ENCODE results near the gene KIAA0232. TPM values are rescaled to one million over a fixed set of nuclear protein-coding genes. Genes with fewer than 3 reads are reported as not detected.

KIAA0232 gene
- total RNA-seq, 1 donor from 2014 or later, result 40.1 TPM

DNA sequence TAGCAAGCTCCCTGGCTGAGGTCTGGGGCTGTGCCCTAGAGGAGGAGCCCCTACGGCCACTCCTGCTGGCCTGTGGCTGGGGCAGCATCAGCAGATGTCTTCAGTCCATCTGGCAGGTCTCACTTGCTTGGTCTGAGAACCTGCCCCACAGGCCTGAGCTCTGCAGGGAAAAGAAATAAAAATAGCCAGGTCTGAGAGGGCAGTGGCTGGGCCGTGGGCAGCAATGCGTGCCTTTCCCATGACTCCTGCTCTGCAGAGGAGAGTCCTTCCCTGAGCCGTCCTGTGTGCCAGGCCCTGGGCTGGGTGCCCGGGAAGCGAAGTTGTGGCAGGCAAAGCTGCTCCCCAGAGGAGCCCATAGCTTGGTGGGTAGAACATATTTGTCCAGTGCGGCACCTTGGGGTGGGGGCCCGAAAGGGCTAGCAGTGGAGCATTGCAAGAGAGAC lies 11.3 kb upstream of the KIAA0232 start:
- no peaks in the 10 kb centered on the region for H3K36me3 Mint-ChIP-seq (ENCODE audit: low read depth)
- peak overlapping the region; percentile 14 for H3K27ac Mint-ChIP-seq (ENCODE audit: unreplicated experiment)
- peaks cover 5% of the 10 kb centered on the region for H3K27me3 Mint-ChIP-seq (ENCODE audit: low read depth)
- H3K4me3 Mint-ChIP-seq, result no peak overlapping the region
- DNase-seq (ENCODE audit: low read depth, low spot score), result no peak
- H3K9me3 Mint-ChIP-seq, result no peaks in the 10 kb centered on the region
- no peak for TF ChIP-seq CTCF (conservative IDR thresholded peaks at IDR 0.05)
- H3K4me1 Mint-ChIP-seq, result peaks cover 13% of the 10 kb centered on the region

- H3K4me3 Mint-ChIP-seq, result no peak overlapping the region
- H3K9me3 Mint-ChIP-seq, result no peaks in the 10 kb centered on the region
- no peaks in the 10 kb centered on the region for H3K36me3 Mint-ChIP-seq (ENCODE audit: low read depth)
- no peak for TF ChIP-seq CTCF (conservative IDR thresholded peaks at IDR 0.05)
- peaks cover 20% of the 10 kb centered on the region for H3K4me1 Mint-ChIP-seq
- DNase-seq (ENCODE audit: low read depth, low spot score), result no peak
- H3K27me3 Mint-ChIP-seq (ENCODE audit: low read depth), result peaks cover 5% of the 10 kb centered on the region
- no peak overlapping the region for H3K27ac Mint-ChIP-seq (ENCODE audit: unreplicated experiment)
Observed at GRCh38 chr4:6772223-6772928, 10.2 kb upstream of the KIAA0232 start.

DNA sequence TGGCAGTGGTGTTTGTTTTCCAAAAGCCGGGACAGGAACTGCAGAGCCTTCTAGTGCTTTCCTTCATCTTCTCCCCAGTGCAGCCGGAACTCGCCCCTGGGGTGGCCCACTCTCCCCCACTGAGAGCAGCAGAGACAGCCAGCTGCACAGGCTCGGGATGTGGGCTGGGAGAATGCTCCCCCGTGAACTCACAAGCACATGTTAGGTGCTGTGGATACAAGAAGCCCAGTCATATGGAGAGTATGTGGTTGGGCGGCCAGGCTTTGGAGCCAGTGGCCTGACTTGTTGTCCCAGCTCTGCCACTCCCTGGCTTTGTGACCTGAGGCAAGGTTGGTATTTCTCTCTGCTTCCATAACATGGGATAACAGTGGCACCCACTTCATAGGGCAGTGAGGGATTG lies 9.4 kb upstream of the KIAA0232 start:
- Mint-ChIP-seq H3K36me3 (ENCODE audit: low read depth) (no peaks in the 10 kb centered on the region), H3K4me1 (peaks cover 25% of the 10 kb centered on the region), H3K27ac (ENCODE audit: unreplicated experiment) (no peak overlapping the region), H3K27me3 (ENCODE audit: low read depth) (peaks cover 5% of the 10 kb centered on the region), H3K4me3 (no peak overlapping the region), H3K9me3 (no peaks in the 10 kb centered on the region)
- DNase-seq (ENCODE audit: low read depth, low spot score), result no peak
- no peak for TF ChIP-seq CTCF (conservative IDR thresholded peaks at IDR 0.05)

GRCh38 chr4:6773616-6774540 lies 8.6 kb upstream of the KIAA0232 start:
- no peaks in the 10 kb centered on the region for H3K9me3 Mint-ChIP-seq
- H3K4me3 Mint-ChIP-seq, result no peak overlapping the region
- DNase-seq (ENCODE audit: low read depth, low spot score), result no peak
- H3K27me3 Mint-ChIP-seq (ENCODE audit: low read depth), result peaks cover 5% of the 10 kb centered on the region
- no peak for TF ChIP-seq CTCF (conservative IDR thresholded peaks at IDR 0.05)
- peaks cover 25% of the 10 kb centered on the region for H3K4me1 Mint-ChIP-seq
- H3K27ac Mint-ChIP-seq (ENCODE audit: unreplicated experiment), result no peak overlapping the region
- no peaks in the 10 kb centered on the region for H3K36me3 Mint-ChIP-seq (ENCODE audit: low read depth)

DNA sequence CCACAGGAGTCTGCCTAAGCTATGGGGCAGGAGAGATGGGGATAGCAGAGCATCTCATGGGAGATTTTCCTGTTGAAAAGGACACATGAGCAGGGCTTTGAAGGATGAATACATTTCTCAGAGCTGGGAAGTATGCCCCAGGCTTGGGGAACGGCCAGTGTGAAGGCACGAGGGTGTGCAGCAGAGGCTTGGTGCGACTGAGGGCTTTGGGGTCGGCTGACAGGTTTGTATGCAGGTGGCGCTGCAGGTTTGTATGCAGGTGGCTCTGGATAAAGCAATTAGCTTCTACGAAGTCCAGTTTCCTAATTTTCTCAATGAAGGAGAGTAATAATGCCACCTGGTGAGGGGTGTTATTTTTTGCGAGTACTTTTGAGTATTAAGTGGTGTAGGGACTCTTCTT lies 6.8 kb upstream of the KIAA0232 start:
- Mint-ChIP-seq H3K27me3 (ENCODE audit: low read depth) (peaks cover 8% of the 10 kb centered on the region), H3K4me3 (no peak overlapping the region)

More for the DNA sequence above, 6.8 kb upstream of the KIAA0232 start:
- DNase-seq (ENCODE audit: low read depth, low spot score), result no peak
- Mint-ChIP-seq H3K9me3 (no peaks in the 10 kb centered on the region), H3K27ac (ENCODE audit: unreplicated experiment) (no peak overlapping the region), H3K4me1 (peaks cover 41% of the 10 kb centered on the region), H3K36me3 (ENCODE audit: low read depth) (no peaks in the 10 kb centered on the region)
- TF ChIP-seq CTCF (conservative IDR thresholded peaks at IDR 0.05), result no peak

All from neural crest cell (in vitro differentiated cells).